ENCODE measurements around the gene FAF1. TPM values are rescaled to one million over a fixed set of nuclear protein-coding genes. Genes with fewer than 3 reads are reported as not detected.

FAF1 gene
- total RNA-seq, 1 donor from 2014 or later = 46.4 TPM

DNA sequence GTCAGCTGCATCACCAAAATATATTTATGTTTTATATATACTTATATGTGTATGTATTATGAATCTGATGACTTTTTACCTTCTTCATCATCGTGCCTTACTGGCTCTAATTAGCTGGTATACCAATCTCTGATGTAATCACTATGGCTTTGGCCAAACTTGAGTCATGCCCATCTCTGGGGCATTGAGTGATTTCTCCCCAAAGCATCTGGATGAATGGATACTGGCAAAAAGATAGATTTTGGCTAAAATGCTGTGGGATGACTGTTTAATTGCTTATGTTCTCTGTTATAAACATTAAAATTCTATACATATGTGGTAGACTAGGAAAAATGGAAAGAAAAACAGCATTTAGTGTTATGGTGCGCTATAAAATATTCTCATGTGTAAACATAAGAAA, 29.6 kb upstream of the FAF1 start:
- ATAC-seq = no peak
- TF ChIP-seq, protein P1, sequence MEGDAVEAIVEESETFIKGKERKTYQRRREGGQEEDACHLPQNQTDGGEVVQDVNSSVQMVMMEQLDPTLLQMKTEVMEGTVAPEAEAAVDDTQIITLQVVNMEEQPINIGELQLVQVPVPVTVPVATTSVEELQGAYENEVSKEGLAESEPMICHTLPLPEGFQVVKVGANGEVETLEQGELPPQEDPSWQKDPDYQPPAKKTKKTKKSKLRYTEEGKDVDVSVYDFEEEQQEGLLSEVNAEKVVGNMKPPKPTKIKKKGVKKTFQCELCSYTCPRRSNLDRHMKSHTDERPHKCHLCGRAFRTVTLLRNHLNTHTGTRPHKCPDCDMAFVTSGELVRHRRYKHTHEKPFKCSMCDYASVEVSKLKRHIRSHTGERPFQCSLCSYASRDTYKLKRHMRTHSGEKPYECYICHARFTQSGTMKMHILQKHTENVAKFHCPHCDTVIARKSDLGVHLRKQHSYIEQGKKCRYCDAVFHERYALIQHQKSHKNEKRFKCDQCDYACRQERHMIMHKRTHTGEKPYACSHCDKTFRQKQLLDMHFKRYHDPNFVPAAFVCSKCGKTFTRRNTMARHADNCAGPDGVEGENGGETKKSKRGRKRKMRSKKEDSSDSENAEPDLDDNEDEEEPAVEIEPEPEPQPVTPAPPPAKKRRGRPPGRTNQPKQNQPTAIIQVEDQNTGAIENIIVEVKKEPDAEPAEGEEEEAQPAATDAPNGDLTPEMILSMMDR (IDR thresholded peaks at IDR 0.05) = no peak
- intact Hi-C loops (cut with DNase I) = no loop called here

DNA sequence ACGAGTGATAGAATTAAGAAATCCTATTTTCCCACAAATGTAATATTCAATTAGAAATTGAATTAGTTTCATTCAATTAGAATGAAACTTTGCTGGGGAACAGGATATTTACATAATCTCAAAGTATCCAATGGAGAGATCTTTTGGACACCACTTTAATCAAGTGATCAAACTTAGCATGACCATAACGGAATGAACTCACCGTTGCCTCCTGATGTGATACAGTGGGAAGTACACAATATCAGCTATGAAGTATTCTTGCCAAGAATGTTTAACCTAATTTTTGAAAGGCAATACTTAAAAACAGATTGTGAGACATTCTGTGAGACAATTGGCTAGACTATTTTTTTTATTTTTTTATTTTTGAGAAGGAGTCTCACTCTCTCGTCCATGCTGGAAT, 26.6 kb upstream of the FAF1 start:
- H3K4me3 ChIP-seq = no peak overlapping the region
- intact Hi-C loops (cut with DNase I) = no loop called here
- ATAC-seq = no peak

More for the DNA sequence above, 29.6 kb upstream of the FAF1 start:
- no peaks in the 10 kb centered on the region for H3K9me3 ChIP-seq
- no peaks in the 10 kb centered on the region for H3K36me3 ChIP-seq
- no peak for DNase-seq
- H3K27me3 ChIP-seq = no peaks in the 10 kb centered on the region
- no peak overlapping the region for H3K4me3 ChIP-seq
- H3K27ac ChIP-seq = no peak overlapping the region
- H3K4me1 ChIP-seq = no peaks in the 10 kb centered on the region

DNA sequence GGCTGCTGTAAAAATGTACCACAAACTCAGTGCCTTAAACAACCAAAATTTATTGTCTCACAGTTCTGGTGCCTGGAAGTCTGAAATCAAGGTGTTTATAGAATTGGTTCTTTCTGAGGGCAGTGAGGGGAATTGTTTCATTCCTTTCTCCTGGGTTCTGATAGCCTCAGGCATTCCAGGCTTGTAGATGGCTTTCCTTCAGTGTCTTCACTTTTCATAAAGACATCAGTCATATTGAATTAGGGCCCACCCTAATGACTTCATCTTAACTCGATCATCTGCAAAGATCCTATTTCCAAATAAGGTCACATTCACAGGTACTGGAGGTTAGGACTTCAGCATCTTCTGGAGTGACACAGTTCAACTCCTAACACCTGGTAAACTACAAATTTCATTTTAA, 25.0 kb upstream of the FAF1 start:
- H3K27me3 ChIP-seq = peaks cover 6% of the 10 kb centered on the region
- no peak overlapping the region for H3K4me3 ChIP-seq
- no peak for ATAC-seq

More for the DNA sequence above, 26.6 kb upstream of the FAF1 start:
- Histone ChIP-seq H3K27me3 (no peaks in the 10 kb centered on the region), H3K36me3 (no peaks in the 10 kb centered on the region), H3K9me3 (no peaks in the 10 kb centered on the region), H3K4me1 (no peaks in the 10 kb centered on the region), H3K27ac (no peak overlapping the region)
- no peak for DNase-seq
- TF ChIP-seq, protein P1 (IDR thresholded peaks at IDR 0.05) = no peak

DNA sequence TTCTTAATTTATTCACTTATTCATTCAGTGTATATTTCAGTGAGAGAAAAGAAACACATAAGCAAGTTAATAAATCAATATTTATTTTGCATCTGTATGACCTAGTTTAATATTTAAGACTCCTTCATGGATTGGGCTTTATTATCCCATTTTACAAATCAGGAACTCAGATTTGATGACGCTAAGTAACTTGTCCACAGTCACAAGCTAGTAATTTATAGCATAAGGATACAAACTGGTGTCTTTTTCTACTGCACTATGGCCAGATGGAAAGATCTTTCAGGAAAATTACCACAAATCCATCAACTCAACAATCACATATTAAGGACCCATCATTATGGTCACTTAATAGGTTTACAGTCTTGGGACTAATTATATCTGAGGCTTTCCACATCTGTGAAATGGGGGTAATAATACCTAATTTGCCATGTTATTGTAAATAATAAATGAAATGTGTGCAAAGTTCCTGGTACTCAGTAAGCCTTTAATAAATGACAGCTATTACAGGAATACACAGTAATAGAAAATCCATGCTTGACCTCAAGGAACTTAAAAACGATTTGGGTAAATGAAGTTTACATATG, 23.2 kb upstream of the FAF1 start:
- H3K4me1 ChIP-seq = no peaks in the 10 kb centered on the region
- H3K27ac ChIP-seq = peak overlapping the region; percentile 0
- H3K4me3 ChIP-seq = no peak overlapping the region
- TF ChIP-seq, protein P1 (IDR thresholded peaks at IDR 0.05) = no peak
- no peak for ATAC-seq
- no peak for DNase-seq
- H3K27me3 ChIP-seq = peaks cover 6% of the 10 kb centered on the region
- intact Hi-C loops (cut with DNase I) = no loop called here
- H3K9me3 ChIP-seq = no peaks in the 10 kb centered on the region
- H3K36me3 ChIP-seq = no peaks in the 10 kb centered on the region

More for the DNA sequence above, 25.0 kb upstream of the FAF1 start:
- Histone ChIP-seq H3K9me3 (no peaks in the 10 kb centered on the region), H3K4me1 (no peaks in the 10 kb centered on the region), H3K27ac (no peak overlapping the region), H3K36me3 (no peaks in the 10 kb centered on the region)
- TF ChIP-seq, protein P1 (IDR thresholded peaks at IDR 0.05) = no peak
- intact Hi-C loops (cut with DNase I) = no loop called here
- DNase-seq = no peak

DNA sequence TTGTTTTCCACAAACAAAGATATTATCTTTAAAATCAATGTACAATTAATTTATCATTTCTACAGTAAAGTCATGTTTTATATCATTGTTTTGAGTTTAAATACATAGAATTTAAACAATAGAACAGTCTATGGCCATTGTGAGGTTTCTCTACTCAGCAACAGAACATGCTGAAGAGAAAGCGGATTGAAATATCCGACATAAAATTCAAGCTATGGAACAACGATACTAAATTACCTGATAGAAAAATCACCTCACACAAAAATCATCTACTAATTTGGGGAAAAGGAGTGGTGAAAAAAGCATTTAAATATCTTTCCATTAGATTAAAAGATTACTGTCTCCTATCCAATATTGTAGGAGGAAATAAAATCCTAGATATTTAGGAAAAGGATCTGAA, 22.5 kb upstream of the FAF1 start:
- no peak for DNase-seq
- H3K27me3 ChIP-seq = peaks cover 6% of the 10 kb centered on the region
- no peaks in the 10 kb centered on the region for H3K4me1 ChIP-seq
- no peak overlapping the region for H3K4me3 ChIP-seq
- H3K36me3 ChIP-seq = no peaks in the 10 kb centered on the region
- H3K9me3 ChIP-seq = no peaks in the 10 kb centered on the region
- TF ChIP-seq, protein P1 (IDR thresholded peaks at IDR 0.05) = no peak
- H3K27ac ChIP-seq = peak overlapping the region; percentile 0
- no peak for ATAC-seq
- intact Hi-C loops (cut with DNase I) = no loop called here

DNA sequence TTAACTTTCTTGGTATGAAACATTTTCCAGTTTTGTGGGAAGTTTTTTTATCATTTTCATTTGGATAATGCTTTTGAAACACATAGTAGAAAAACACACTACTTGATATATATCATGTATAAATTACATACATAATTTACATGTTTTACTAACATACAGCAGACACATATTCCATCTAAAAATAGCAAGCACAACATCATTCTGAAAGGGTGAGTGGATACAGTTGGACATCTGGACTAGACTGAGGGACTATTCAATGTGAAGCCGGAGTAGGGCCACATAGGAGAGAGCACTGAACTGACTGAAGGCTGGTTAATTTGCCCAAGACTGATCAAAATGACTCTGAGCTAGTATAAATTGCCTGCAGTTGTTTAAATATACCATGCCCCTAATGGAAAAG, 21.7 kb upstream of the FAF1 start:
- ATAC-seq = no peak
- no peak overlapping the region for H3K27ac ChIP-seq
- H3K4me1 ChIP-seq = no peaks in the 10 kb centered on the region

More for the DNA sequence above, 21.7 kb upstream of the FAF1 start:
- no peak overlapping the region for H3K4me3 ChIP-seq
- no peak for DNase-seq
- intact Hi-C loops (cut with DNase I) = no loop called here
- no peaks in the 10 kb centered on the region for H3K36me3 ChIP-seq
- H3K27me3 ChIP-seq = peaks cover 6% of the 10 kb centered on the region
- no peaks in the 10 kb centered on the region for H3K9me3 ChIP-seq
- TF ChIP-seq, protein P1 (IDR thresholded peaks at IDR 0.05) = no peak
